Measurements from ENCODE around the gene PRKCI. TPM values are rescaled to one million over a fixed set of nuclear protein-coding genes. Genes with fewer than 3 reads are reported as not detected.

The PRKCI gene
- total RNA-seq, 1 experiment from 2014 or later = 25.2 TPM

- H3K27me3 ChIP-seq (ENCODE audit: insufficient read depth, low read length) = no peaks in the 10 kb centered on the region
- H3K4me1 ChIP-seq (ENCODE audit: control insufficient read depth in 1 of 2, insufficient read depth in 2 of 2, low read length in 2 of 2) = peaks cover 0 to 22% of the 10 kb centered on the region in 2 experiments; a peak in 3 of 4 replicates
- H3K4me3 ChIP-seq (replicated peaks in 1 of 2; ENCODE audit: low read depth in 1 of 2, low read length in 2 of 2) = no peak overlapping the region
- H3K36me3 ChIP-seq (ENCODE audit: control insufficient read depth in 1 of 2, insufficient read depth in 2 of 2, low read length in 2 of 2) = no peaks in the 10 kb centered on the region
- no peak overlapping the region for H2AFZ ChIP-seq (ENCODE audit: low read depth, low read length, poor library complexity, severe bottlenecking)
- 0 out of 2 replicates have a peak overlapping the region, but pooled peaks have one; percentile 5 for H3K4me2 ChIP-seq (ENCODE audit: low read length)
- H3K9ac ChIP-seq (ENCODE audit: low read length) = no peak overlapping the region
- intact Hi-C loops (cut with micrococcal nuclease) = loop anchor here (5.0 kb wide), 1 partner anchor 39 kb away; the partner anchor contains the start of gene PHC3
- ChIA-PET CTCF (no interaction called here), POLR2A (interaction anchor here (0.7 to 1.5 kb wide), 2 partner anchors 10 to 37 kb away, joined by 3 to 6 read pairs; no protein-coding TSS in a partner anchor), RAD21 (ENCODE audit: low non-redundant PET in 1 of 2, low total read pairs in 2 of 2, uncharacterized antibody in 2 of 2, unreplicated experiment in 2 of 2) (no interaction called here)
- no peak for DNase-seq (ENCODE audit: low read depth, low spot score)
- TF ChIP-seq MAX (IDR thresholded peaks at IDR 0.05) (no peak), ZNF274 (IDR thresholded peaks at IDR 0.05; ENCODE audit: low read depth, low read length) (no peak), SIN3A (IDR thresholded peaks at IDR 0.05; ENCODE audit: low read depth) (no peak), EZH2phosphoT487 (IDR thresholded peaks at IDR 0.05; ENCODE audit: borderline replicate concordance) (no peak), CEBPB (IDR thresholded peaks at IDR 0.05; ENCODE audit: low read depth) (no peak), RAD21 (IDR thresholded peaks at IDR 0.05; ENCODE audit: low read depth) (no peak), TCF7L2 (IDR thresholded peaks at IDR 0.05; ENCODE audit: borderline replicate concordance, extremely low read depth, insufficient read depth, insufficient read length) (no peak), ZFX (IDR thresholded peaks at IDR 0.05) (no peak), ELF1 (IDR thresholded peaks at IDR 0.05; ENCODE audit: borderline replicate concordance, low read depth) (no peak), JUND (IDR thresholded peaks at IDR 0.05) (no peak)
- no peaks in the 10 kb centered on the region for H3K9me2 ChIP-seq (ENCODE audit: insufficient read depth)
- H3K9me3 ChIP-seq (ENCODE audit: control insufficient read depth in 1 of 2, insufficient read depth in 1 of 2, low read depth in 1 of 2, low read length in 2 of 2) = no peaks in the 10 kb centered on the region
- H3K79me2 ChIP-seq (ENCODE audit: insufficient read depth, low read length) = peaks cover 28% of the 10 kb centered on the region
- peaks cover 4% of the 10 kb centered on the region; the same call in 1 of the 2 replicates for H4K20me1 ChIP-seq (ENCODE audit: insufficient read depth)
- H3K27ac ChIP-seq (ENCODE audit: low read depth, low read length) = no peak overlapping the region
- no TSS peak for BruUV-seq (replicated peaks)
- ATAC-seq = no peak
Observed at GRCh38 chr3:170220871-170221270, 1.4 kb upstream of the PRKCI start.

Data from HCT116 (cell line).